Measurements from ENCODE around the gene MACROD2.

MACROD2 gene

GRCh38 chr20:14488756-14489479 lies 493.6 kb downstream of the MACROD2 start:
- DNase-seq = no peak

GRCh38 chr20:14489544-14489943 lies 494.2 kb downstream of the MACROD2 start:
- DNase-seq = no peak

DNA sequence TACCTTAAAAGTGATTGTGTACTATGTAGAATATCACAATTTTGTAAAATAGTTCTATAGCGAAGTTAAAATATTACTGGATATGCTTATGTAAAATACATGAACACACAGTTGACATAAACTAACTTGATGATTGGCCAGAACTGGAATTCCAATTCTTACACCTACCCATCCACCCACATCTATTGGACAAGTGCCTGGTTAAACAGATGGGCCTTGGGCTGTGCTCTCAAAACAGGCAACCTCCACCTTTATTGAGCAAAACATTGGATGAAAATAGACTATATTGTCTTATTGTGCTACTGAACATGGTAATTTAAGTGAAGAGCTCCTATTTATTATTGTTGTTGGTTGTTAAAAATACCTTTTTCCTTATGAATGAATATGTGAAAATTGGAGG lies 496.1 kb downstream of the MACROD2 start:
- no peak for DNase-seq

GRCh38 chr20:14493408-14493807 lies 498.1 kb downstream of the MACROD2 start:
- no peak for DNase-seq

DNA sequence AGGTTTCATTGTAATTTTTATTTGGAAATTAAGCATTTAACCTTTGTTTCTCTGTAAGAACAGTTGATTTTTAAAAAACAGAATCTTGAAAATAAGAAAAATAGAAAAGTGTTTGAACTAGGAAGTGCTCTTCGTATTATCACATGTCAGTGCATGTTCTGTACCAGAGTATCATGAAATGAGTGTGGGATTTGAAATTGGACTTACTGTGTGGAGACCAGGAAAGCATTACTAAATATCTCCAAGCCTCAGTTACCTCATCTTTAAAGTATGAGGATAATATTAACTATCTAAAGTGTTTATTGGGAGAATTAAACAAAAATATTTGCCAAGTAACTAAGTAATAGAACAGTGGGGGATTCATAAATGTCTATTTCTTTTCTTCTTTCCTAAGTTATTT lies 499.0 kb downstream of the MACROD2 start:
- DNase-seq = no peak

- no peak for DNase-seq
These were observed 499.8 kb downstream of the MACROD2 start for GRCh38 chr20:14495066-14495465.

GRCh38 chr20:14497004-14497403 lies 501.7 kb downstream of the MACROD2 start:
- no peak for DNase-seq

GRCh38 chr20:14498772-14499171 lies 503.5 kb downstream of the MACROD2 start:
- DNase-seq = peak; percentile 77

DNA sequence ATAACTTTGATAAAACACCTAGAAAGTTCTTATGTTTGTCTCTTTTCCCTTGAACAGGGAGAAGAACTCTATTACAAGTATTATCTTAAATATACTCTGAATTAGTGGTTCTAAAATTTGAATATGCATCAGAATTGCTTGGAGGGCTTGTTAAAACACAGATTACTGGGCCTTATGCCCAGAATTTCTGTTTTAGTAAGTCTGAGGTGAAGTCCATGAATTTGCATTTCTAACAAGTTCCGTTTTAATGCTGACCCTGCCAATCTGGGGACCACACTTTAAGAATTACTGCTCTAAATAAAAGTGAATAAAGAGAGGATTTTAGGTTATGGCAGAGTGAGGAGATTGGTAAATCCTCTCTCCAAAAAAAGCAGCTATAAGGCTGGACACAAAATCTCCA lies 510.2 kb downstream of the MACROD2 start:
- no peak for DNase-seq

DNA sequence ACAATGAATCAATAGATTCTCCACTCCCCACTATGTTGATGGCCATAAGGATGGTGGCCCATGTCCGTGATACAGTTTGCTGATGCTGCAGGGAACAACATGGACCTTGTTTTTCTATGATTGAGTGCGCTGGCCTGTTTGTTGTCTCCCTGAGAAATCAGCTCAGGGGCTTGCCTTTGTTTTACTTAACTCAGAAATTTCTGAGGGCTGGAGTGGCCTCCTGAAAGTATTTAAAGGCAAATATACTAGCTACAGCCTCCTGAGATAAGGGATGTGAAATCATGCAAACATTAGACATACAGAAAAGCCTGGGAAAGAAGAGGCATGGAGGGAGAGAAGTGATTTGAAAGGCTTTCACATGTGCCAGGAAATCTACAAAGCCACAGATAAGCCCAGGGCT lies 512.4 kb downstream of the MACROD2 start:
- DNase-seq = no peak

DNA sequence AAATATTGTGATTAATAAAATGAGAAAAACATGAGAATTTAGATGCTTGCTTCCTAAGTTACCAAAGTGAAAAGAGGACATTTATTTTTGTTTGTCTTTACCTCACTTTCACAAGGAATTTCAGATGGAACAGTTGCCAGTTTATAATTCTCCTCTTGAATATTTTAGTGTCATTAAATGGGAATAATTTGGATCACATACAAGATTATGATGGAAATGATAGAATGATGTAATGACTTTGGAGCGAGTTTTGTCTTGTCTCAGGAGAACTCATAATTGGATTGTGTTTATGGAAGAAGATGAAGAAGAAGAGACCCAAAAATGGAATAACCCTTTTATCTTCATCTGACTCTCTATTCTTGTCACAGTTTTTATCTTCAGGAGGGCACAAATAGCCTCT lies 515.0 kb downstream of the MACROD2 start:
- DNase-seq = no peak

DNA sequence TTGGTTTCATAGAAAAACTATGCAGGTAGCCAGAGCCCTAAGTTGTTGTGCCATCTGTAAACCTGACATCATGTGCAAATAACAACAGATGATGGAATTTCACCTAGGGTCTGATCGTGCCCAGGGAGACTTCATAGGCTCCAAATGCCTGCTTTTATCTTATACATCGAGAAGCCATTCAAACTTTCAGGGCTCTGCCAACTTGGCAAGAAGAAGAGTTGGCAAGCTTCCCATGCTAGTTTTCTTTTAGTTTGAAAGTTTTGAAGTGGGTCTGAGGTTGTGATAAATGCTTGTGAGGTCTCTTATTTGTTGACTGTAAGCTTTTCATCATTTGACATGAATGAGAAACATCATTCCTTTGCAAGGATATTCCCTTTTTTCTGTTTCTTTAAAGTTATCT lies 517.5 kb downstream of the MACROD2 start:
- no peak for DNase-seq

DNA sequence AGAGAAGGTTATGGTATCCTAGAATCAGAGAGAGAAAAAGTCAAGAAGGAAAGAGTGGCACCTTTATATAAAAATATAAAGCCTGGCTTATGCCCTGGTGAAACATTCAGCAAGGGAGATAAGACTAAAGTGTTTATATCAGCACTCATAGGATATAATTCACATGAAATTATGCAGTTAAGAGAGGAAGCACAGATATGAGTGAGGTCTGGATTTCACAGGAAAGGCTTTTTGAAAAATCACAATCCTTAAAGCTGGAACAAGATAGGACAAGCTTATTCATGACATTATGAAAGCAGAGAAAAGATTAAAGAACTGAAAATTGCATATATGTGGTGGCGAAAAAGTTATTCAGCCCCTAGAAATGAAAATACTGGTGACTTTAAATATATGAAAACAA lies 523.3 kb downstream of the MACROD2 start:
- DNase-seq = no peak

DNA sequence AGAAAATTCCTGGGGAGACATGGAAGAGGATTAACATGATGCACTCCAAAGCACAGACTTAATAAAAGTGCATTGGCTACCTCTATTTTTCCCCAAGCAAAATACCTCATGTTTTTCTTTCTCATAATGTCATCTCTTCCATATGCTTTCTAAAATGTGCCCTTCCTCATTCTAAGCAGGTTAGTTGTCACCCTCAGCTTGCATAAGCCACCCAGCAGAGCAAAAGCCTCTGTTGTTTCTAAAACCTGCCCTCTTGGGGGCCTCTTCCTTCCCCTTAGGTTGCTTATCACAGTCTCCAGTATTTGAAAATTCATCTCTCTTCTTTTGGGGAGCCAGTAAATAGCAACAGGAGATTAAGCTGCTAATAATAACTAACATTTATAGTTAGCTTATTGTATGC lies 525.7 kb downstream of the MACROD2 start:
- DNase-seq = no peak

- DNase-seq = no peak
These were observed 526.1 kb downstream of the MACROD2 start for GRCh38 chr20:14521436-14521835.

DNA sequence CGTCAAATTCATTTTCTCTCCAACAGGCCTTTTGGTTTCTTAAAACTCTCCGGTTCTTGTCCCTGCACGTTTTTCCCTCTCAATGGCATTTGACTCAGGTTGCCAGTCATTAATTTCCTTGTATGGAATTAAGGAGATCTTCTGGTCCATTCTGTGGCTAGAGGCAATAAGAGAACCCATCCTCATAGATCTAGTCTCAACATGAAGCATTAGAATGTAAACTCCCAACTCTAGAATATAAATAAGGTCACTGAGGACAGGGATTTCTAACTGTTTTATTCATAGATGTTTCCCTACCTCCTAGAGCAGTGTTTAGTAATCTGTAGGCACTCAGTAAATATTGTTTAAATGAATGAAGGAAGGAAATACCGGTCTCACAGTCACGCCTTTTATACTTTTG lies 527.3 kb downstream of the MACROD2 start:
- no peak for DNase-seq

DNA sequence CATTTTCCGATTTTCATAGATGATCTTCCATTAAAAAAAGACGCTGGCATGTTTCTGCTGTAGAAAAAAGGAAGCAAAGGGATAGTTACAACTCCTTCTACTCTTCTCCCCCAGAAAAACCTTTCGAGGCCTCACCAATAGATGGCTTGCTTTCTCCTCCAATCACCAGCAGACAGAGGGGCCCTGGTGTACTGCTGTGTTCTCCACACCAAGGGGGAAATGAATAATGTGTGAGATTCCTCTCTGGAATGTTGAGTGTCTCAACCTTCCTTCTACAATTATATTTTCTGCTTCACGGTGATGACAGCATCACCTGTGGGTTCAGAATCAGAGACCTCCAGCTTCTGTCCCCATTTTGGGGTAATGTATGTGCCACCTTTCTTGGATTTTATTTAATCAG lies 527.8 kb downstream of the MACROD2 start:
- DNase-seq = no peak

DNA sequence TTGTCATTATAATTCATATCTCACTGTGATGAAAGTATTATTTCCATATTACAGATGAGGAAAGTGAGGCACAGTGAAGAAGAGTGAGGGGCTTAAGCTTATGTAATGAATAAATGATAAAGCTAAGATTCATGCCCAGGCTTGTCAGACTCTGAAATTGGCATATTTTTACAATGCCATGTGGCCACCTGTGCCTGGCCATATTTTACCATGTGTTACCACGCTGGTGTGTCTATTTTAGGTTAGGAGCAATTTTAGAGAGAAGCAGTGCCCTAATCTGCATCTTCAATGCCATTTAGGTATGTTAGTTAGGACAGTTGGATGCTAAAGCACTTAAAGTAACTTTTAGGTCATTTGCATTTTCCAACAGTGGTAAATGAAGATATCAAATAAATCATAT lies 530.1 kb downstream of the MACROD2 start:
- DNase-seq = no peak

GRCh38 chr20:14526891-14527290 lies 531.6 kb downstream of the MACROD2 start:
- DNase-seq = no peak

- no peak for DNase-seq
These were observed 536.5 kb downstream of the MACROD2 start for GRCh38 chr20:14531786-14532185.

DNA sequence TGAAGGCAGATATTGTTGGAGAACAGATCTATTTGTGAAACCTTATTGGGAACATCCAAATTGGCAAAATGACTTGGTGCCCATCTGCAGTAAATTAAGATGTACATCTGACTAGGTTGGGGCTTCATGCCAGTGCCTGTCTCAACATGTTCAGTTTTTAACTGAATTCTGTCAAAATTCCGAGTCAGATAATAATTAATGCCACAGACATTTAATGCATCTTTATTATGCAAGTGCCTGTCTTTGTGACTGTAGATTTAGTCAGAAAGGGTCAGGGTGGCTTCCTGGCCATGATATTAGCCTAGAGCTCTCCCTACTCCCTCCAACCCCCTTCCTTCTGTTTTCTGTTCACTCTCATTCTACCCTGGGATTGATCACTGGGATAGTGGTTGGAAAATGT lies 541.4 kb downstream of the MACROD2 start:
- no peak for DNase-seq

- DNase-seq = no peak
These were observed 543.1 kb downstream of the MACROD2 start for GRCh38 chr20:14538433-14538832.

DNA sequence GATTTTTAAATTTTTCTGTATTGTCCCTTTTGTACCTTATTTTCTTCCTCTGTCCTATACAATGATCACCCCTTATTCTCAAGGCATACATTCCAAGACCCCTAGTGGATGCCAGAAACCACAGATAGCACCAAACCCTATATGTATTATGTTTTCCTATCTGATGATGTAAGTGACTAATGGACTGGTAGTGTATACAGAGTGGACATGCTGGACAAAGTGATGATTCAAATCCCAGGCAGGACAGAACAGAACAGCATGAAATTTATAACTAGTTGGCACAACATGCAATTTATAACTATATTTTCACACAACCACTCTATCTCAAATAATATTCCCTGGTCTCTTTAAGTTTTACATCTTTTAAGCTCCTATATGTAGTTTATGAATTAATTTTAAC lies 547.7 kb downstream of the MACROD2 start:
- DNase-seq = no peak

DNA sequence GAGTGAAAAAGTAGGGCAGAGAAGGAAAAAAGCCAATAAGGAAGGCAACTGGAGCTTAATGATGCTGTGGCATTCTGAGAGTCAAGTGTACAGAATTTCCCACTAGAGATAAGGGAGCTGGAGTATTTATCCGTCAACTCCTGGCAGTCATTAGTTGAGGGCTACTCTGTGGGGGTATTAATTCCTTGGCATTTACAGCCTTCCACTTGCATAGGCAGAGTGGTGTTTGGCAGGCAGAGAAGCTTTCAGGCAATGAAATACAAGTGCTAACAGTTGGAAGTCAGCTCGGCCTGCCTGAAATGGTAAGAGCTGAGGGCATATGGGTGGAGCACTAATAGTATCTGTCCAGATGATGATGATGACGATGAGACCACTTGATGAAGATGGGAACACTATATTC lies 549.4 kb downstream of the MACROD2 start:
- DNase-seq = no peak

DNA sequence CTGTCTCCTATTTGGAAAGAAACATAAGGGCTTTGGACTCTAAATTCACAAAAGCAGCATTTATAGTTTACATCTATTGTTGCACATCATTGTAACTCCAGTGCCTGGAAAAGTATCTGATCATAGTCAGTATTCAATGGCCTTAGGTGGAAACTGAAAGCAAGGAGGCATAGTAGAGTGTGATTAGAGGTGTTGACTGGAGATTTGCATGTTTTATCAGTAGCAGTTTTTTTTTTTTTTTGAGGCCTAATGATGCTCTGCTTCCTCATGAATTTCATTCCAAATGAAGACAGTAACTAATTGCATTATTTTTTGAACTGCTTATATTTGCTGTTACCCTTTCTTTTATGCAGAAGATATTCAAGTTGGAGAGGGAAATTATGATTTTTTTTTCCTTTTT lies 555.3 kb downstream of the MACROD2 start:
- DNase-seq = no peak

All from NCI-H82 (cell line).